GM04503 (cell line): Measurements from ENCODE around the gene CFAP221.

Source experiments
- DNase-seq: peaks from one replicate; pipeline ENCODE4 v3.0.0-alpha.2; 2012; ENCODE audit warnings: low read depth

CFAP221 gene

GRCh38 chr2:119700866-119701265, 156.6 kb downstream of the CFAP221 start:
- DNase-seq = no peak

GRCh38 chr2:119701352-119701751, 157.1 kb downstream of the CFAP221 start:
- no peak for DNase-seq

GRCh38 chr2:119702203-119702917, 158.1 kb downstream of the CFAP221 start:
- no peak for DNase-seq

GRCh38 chr2:119702918-119703401, 158.7 kb downstream of the CFAP221 start:
- no peak for DNase-seq

- no peak for DNase-seq
These were observed 159.3 kb downstream of the CFAP221 start for GRCh38 chr2:119703526-119703925.

GRCh38 chr2:119704670-119705120, 160.4 kb downstream of the CFAP221 start:
- DNase-seq = peak; percentile 16

- no peak for DNase-seq
These were observed 162.0 kb downstream of the CFAP221 start for GRCh38 chr2:119706221-119706620.
